DOHH2 (cell line): Measurements from ENCODE around the gene MICA.

Experiments
- EZH2phosphoT487 ChIP-seq: fragments of 200-600 bp; sonication (generic); IDR thresholded peaks from 2 replicates; pipeline ENCODE4 v1.6.1; 2017; ENCODE audit warnings: borderline replicate concordance, mild to moderate bottlenecking, antibody characterized with exemption, low read length, moderate library complexity, mixed read lengths
- TF ChIP-seq, protein P1 (sequence below): fragments of 200-600 bp; sonication (generic); IDR thresholded peaks from one replicate; pipeline ENCODE4 v1.5.1; 2014; ENCODE audit warnings: antibody characterized with exemption, mild to moderate bottlenecking, low read depth, low read length; ENCODE audit not compliant: poor library complexity, severe bottlenecking

DNA sequence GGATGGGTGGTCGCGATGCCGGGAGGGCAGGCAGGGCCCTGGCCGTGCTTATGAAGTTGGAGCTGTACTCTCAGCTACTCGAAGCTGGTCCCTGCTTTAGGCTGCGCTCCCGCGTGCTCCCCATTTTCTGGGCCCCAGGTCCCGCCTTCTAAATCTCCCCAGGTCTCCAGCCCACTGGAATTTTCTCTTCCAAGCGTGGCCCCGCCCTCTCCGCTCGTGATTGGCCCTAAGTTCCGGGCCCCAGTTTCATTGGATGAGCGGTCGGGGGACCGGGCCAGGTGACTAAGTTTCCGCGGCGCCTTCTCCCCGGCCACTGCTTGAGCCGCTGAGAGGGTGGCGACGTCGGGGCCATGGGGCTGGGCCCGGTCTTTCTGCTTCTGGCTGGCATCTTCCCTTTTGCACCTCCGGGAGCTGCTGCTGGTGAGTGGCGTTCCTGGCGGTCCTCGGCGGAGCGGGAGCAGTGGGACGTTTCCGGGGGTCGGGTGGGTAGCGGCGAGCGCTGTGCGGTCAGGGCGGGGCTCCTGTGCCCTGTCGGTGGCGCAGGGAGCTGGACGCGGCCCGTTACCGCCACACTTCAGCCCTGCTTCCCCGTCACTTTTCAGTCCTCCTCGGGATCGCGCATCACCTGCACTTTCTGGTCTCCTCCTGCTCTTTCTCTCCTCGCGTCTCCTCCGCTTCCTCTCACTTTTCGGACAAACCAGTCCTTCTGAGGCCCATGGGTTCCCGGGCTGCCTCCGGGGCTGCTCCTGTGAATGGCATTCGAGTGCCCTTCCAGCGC lies at the start of gene MICA:
- TF ChIP-seq, protein P1, sequence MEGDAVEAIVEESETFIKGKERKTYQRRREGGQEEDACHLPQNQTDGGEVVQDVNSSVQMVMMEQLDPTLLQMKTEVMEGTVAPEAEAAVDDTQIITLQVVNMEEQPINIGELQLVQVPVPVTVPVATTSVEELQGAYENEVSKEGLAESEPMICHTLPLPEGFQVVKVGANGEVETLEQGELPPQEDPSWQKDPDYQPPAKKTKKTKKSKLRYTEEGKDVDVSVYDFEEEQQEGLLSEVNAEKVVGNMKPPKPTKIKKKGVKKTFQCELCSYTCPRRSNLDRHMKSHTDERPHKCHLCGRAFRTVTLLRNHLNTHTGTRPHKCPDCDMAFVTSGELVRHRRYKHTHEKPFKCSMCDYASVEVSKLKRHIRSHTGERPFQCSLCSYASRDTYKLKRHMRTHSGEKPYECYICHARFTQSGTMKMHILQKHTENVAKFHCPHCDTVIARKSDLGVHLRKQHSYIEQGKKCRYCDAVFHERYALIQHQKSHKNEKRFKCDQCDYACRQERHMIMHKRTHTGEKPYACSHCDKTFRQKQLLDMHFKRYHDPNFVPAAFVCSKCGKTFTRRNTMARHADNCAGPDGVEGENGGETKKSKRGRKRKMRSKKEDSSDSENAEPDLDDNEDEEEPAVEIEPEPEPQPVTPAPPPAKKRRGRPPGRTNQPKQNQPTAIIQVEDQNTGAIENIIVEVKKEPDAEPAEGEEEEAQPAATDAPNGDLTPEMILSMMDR = no peak
- TF ChIP-seq EZH2phosphoT487 = no peak
